H9 (cell line): Measurements from ENCODE around the gene CYTL1. TPM values are rescaled to one million over a fixed set of nuclear protein-coding genes. Genes with fewer than 3 reads are reported as not detected.

Experiments
- DNase-seq: peaks from one replicate; pipeline ENCODE4 v3.0.0-alpha.2; 2017
- H2AFZ ChIP-seq: one replicate; pipeline ENCODE4 v1.6.1; 2013; ENCODE audit warnings: mild to moderate bottlenecking, low read length, control low read depth, moderate library complexity
- H2AK5ac ChIP-seq: 2 replicates; pipeline ENCODE4 v1.6.1; 2013; ENCODE audit warnings: low read length, control low read depth, mixed read lengths; ENCODE audit not compliant: insufficient read length
- H2BK120ac ChIP-seq: one replicate; pipeline ENCODE4 v1.6.1; 2013; ENCODE audit warnings: low read depth, mild to moderate bottlenecking, low read length, control low read depth, inconsistent platforms; ENCODE audit not compliant: poor library complexity, severe bottlenecking
- H2BK12ac ChIP-seq: 2 replicates; pipeline ENCODE4 v1.6.1; 2013; ENCODE audit warnings: low read length, control low read depth, mixed read lengths, low read depth; ENCODE audit not compliant: insufficient read length
- H2BK15ac ChIP-seq: 2 replicates; pipeline ENCODE4 v1.6.1; 2013; ENCODE audit warnings: low read depth, low read length, control low read depth
- H2BK20ac ChIP-seq: one replicate; pipeline ENCODE4 v1.6.1; 2013; ENCODE audit warnings: low read depth, mild to moderate bottlenecking, low read length, control low read depth, inconsistent platforms; ENCODE audit not compliant: poor library complexity, severe bottlenecking
- H2BK5ac ChIP-seq: 2 replicates; pipeline ENCODE4 v1.6.1; 2013; ENCODE audit warnings: low read length, control low read depth, mixed read lengths; ENCODE audit not compliant: insufficient read length
- H3K14ac ChIP-seq: 2 replicates; pipeline ENCODE4 v1.6.1; 2013; ENCODE audit warnings: low read length, control low read depth; ENCODE audit not compliant: insufficient read depth
- H3K18ac ChIP-seq: 2 replicates; pipeline ENCODE4 v1.6.1; 2013; ENCODE audit warnings: low read depth, mild to moderate bottlenecking, mixed read lengths, low read length, control low read depth; ENCODE audit not compliant: insufficient read length
- H3K23ac ChIP-seq: 2 replicates; pipeline ENCODE4 v1.6.1; 2013; ENCODE audit warnings: low read length, control low read depth, mixed read lengths, low read depth; ENCODE audit not compliant: insufficient read length
- H3K23me2 ChIP-seq: 2 replicates; pipeline ENCODE4 v1.6.1; 2013; ENCODE audit warnings: low read depth, mild to moderate bottlenecking, mixed read lengths, low read length, control low read depth; ENCODE audit not compliant: insufficient read length, poor library complexity, severe bottlenecking
- H3K27ac ChIP-seq: 2 replicates; pipeline ENCODE4 v1.5.1; 2013; ENCODE audit warnings: low read length, control low read depth, mixed read lengths, low read depth; ENCODE audit not compliant: insufficient read length
- H3K27me3 ChIP-seq: 2 replicates; pipeline ENCODE4 v1.6.1; 2013; ENCODE audit warnings: low read length, control low read depth, inconsistent platforms; ENCODE audit not compliant: insufficient read depth
- H3K4ac ChIP-seq: 2 replicates; pipeline ENCODE4 v1.6.1; 2013; ENCODE audit warnings: low read depth, mild to moderate bottlenecking, control low read depth, inconsistent platforms, low read length, moderate library complexity
- H3K4me1 ChIP-seq: 2 replicates; pipeline ENCODE4 v1.6.1; 2013; ENCODE audit warnings: low read length, control low read depth, inconsistent platforms; ENCODE audit not compliant: insufficient read depth
- H3K4me2 ChIP-seq: 2 replicates; pipeline ENCODE4 v1.6.1; 2013; ENCODE audit warnings: low read length, control low read depth, mixed read lengths; ENCODE audit not compliant: insufficient read length, insufficient read depth
- H3K56ac ChIP-seq: 2 replicates; pipeline ENCODE4 v1.6.1; 2013; ENCODE audit warnings: low read depth, mild to moderate bottlenecking, mixed read lengths, low read length, control low read depth; ENCODE audit not compliant: insufficient read length
- H3K79me1 ChIP-seq: 2 replicates; pipeline ENCODE4 v1.6.1; 2013; ENCODE audit warnings: low read depth, mild to moderate bottlenecking, moderate library complexity, low read length, control low read depth, inconsistent platforms; ENCODE audit not compliant: insufficient read depth, poor library complexity, severe bottlenecking
- H3K79me2 ChIP-seq: 2 replicates; pipeline ENCODE4 v1.6.1; 2013; ENCODE audit warnings: low read length, control low read depth, inconsistent platforms; ENCODE audit not compliant: insufficient read depth
- H3K9ac ChIP-seq: 2 replicates; pipeline ENCODE4 v1.6.1; 2013; ENCODE audit warnings: low read length, control low read depth, mixed read lengths; ENCODE audit not compliant: insufficient read length; ENCODE audit errors: extremely low read depth
- H3K9me3 ChIP-seq: one replicate; pipeline ENCODE4 v1.6.1; 2013; ENCODE audit warnings: low read depth, low read length, inconsistent platforms; ENCODE audit not compliant: control insufficient read depth
- H3T11ph ChIP-seq: one replicate; pipeline ENCODE4 v1.6.1; 2013; ENCODE audit warnings: mild to moderate bottlenecking, low read length, control low read depth, inconsistent platforms
- H4K20me1 ChIP-seq: one replicate; pipeline ENCODE4 v1.6.1; 2013; ENCODE audit not compliant: control insufficient read depth, insufficient read length, insufficient read depth
- H4K5ac ChIP-seq: 2 replicates; pipeline ENCODE4 v1.6.1; 2013; ENCODE audit warnings: low read depth, mild to moderate bottlenecking, mixed read lengths, low read length, control low read depth; ENCODE audit not compliant: insufficient read length
- H4K8ac ChIP-seq: replicated peaks from 2 replicates; pipeline ENCODE4 v1.6.1; 2013; ENCODE audit warnings: low read length, control low read depth, mixed read lengths, low read depth; ENCODE audit not compliant: insufficient read length
- H4K91ac ChIP-seq: 2 replicates; pipeline ENCODE4 v1.6.1; 2013; ENCODE audit warnings: low read depth, mild to moderate bottlenecking, moderate library complexity, mixed read lengths, low read length, control low read depth; ENCODE audit not compliant: insufficient read length
- H3K27ac Mint-ChIP-seq, 3 experiments: 2 replicates in 2 of 3; 3 replicates in 1 of 3; pipeline ENCODE4 v1.8.0; 2020 to 2021; ENCODE audit warnings: mixed read lengths in 3 of 3, mild to moderate bottlenecking in 1 of 3, moderate library complexity in 1 of 3
- H3K27me3 Mint-ChIP-seq: 2 replicates; pipeline ENCODE4 v1.8.0; 2021; ENCODE audit warnings: low read depth, mild to moderate bottlenecking, moderate library complexity, mixed read lengths
- H3K36me3 Mint-ChIP-seq, 3 experiments: 2 replicates in 2 of 3; 3 replicates in 1 of 3; pipeline ENCODE4 v1.8.0; 2020 to 2021; ENCODE audit warnings: low read depth in 3 of 3, mixed read lengths in 3 of 3; ENCODE audit not compliant: insufficient read depth in 1 of 3
- H3K4me1 Mint-ChIP-seq, 2 experiments: 2 replicates each; pipeline ENCODE4 v1.8.0; 2020; ENCODE audit warnings: mixed read lengths in 2 of 2
- H3K4me3 Mint-ChIP-seq, 2 experiments: 2 replicates in 1 of 2; 3 replicates in 1 of 2; pipeline ENCODE4 v1.8.0; 2020 to 2021; ENCODE audit warnings: mild to moderate bottlenecking in 2 of 2, mixed read lengths in 2 of 2, moderate library complexity in 1 of 2
- H3K9me3 Mint-ChIP-seq, 2 experiments: 2 replicates in 1 of 2; 3 replicates in 1 of 2; pipeline ENCODE4 v1.8.0; 2020; ENCODE audit warnings: mild to moderate bottlenecking in 2 of 2, mixed read lengths in 2 of 2, moderate library complexity in 1 of 2
- WGBS: extraction: QIAGEN DNeasy Blood & Tissue Kit; methylation state at CpG from one replicate; pipeline ENCODE4 v1.1.7; 2013; ENCODE audit warnings: missing lambda C conversion rate, low lambda C conversion rate, mixed read lengths; ENCODE audit not compliant: insufficient read length; ENCODE audit errors: extremely low coverage; 5-methylcytosine and 5-hydroxymethylcytosine counted together
- total RNA-seq: library from RNA; stranded (reverse); gene quantifications from 2 replicates; pipeline ENCODE4 v1.2.1, GENCODE V29; 2021
- TF ChIP-seq, protein P1 (sequence below): fragments of 200-600 bp; sonication (generic); conservative IDR thresholded peaks from 3 replicates; pipeline ENCODE4 v1.8.0; 2021; ENCODE audit warnings: antibody characterized with exemption, mild to moderate bottlenecking

CYTL1 gene
- total RNA-seq, 1 experiment from 2014 or later: 1.7 TPM

GRCh38 chr4:5036239-5036638 lies 17.0 kb upstream of the CYTL1 start:
- H2AK5ac ChIP-seq: no peak overlapping the region
- TF ChIP-seq, protein P1, sequence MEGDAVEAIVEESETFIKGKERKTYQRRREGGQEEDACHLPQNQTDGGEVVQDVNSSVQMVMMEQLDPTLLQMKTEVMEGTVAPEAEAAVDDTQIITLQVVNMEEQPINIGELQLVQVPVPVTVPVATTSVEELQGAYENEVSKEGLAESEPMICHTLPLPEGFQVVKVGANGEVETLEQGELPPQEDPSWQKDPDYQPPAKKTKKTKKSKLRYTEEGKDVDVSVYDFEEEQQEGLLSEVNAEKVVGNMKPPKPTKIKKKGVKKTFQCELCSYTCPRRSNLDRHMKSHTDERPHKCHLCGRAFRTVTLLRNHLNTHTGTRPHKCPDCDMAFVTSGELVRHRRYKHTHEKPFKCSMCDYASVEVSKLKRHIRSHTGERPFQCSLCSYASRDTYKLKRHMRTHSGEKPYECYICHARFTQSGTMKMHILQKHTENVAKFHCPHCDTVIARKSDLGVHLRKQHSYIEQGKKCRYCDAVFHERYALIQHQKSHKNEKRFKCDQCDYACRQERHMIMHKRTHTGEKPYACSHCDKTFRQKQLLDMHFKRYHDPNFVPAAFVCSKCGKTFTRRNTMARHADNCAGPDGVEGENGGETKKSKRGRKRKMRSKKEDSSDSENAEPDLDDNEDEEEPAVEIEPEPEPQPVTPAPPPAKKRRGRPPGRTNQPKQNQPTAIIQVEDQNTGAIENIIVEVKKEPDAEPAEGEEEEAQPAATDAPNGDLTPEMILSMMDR: no peak
- H3K23ac ChIP-seq: no peak overlapping the region

More at GRCh38 chr4:5036239-5036638, 17.0 kb upstream of the CYTL1 start:
- H3K9ac ChIP-seq: no peak overlapping the region
- H3K4me1 ChIP-seq: no peaks in the 10 kb centered on the region
- H3K4ac ChIP-seq: no peak overlapping the region
- Mint-ChIP-seq H3K9me3 (no peaks in the 10 kb centered on the region), H3K27me3 (peaks cover 5% of the 10 kb centered on the region; the same call in 1 of the 2 replicates), H3K27ac (peak overlapping the region in 1 of 3 experiments; percentile 49; a peak in 1 of 7 replicates), H3K4me1 (peaks cover 5 to 7% of the 10 kb centered on the region in 2 experiments; a peak in 2 of 4 replicates), H3K4me3 (no peak overlapping the region), H3K36me3 (no peaks in the 10 kb centered on the region)
- no peak overlapping the region for H4K5ac ChIP-seq
- H2BK20ac ChIP-seq: no peak overlapping the region
- no peak overlapping the region for H3K56ac ChIP-seq
- H3K27ac ChIP-seq: no peak overlapping the region
- no CpG with 5 or more reads among the region's 5 CpGs for WGBS
- H4K91ac ChIP-seq: no peak overlapping the region
- H3K9me3 ChIP-seq: no peaks in the 10 kb centered on the region
- H2AFZ ChIP-seq: no peak overlapping the region
- no peak overlapping the region for H3K14ac ChIP-seq
- H4K8ac ChIP-seq: no peak overlapping the region
- no peak overlapping the region for H2BK12ac ChIP-seq
- no peak overlapping the region for H2BK15ac ChIP-seq
- H3K79me1 ChIP-seq: no peaks in the 10 kb centered on the region
- H3K79me2 ChIP-seq: no peaks in the 10 kb centered on the region
- DNase-seq: no peak
- no peak overlapping the region for H3T11ph ChIP-seq
- no peaks in the 10 kb centered on the region for H3K27me3 ChIP-seq
- H2BK5ac ChIP-seq: no peak overlapping the region
- no peaks in the 10 kb centered on the region for H3K23me2 ChIP-seq
- no peak overlapping the region for H3K4me2 ChIP-seq
- H3K18ac ChIP-seq: no peak overlapping the region
- H2BK120ac ChIP-seq: no peak overlapping the region
- no peaks in the 10 kb centered on the region for H4K20me1 ChIP-seq
